GM15510 (cell line): ENCODE measurements around the gene TPI1.

Source experiments
- POLR2A ChIP-seq: IDR thresholded peaks from 3 replicates; pipeline ENCODE4 v1.6.1; 2011; ENCODE audit warnings: borderline replicate concordance; ENCODE audit not compliant: insufficient read length; ENCODE audit errors: extremely low read depth

Gene TPI1

DNA sequence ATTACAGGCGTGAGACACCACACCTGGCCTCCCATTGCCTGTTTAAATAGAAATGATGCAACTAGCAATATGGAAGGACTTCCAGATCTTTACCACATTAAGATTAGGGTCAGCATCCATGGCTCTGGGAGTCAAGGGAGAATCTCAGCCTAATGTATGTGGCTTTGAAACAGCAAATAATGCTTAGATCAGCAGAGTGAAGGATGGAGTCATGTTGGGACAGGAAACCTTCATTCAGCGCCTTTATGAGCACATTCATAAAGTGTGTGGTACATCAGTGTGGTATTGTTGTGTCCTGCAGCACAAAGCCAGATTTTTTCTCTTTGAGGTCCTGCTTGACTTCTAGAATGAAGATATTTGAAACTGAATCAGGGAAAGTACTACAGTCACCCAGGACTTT lies 21.0 kb downstream of the TPI1 start:
- TF ChIP-seq POLR2A = no peak

DNA sequence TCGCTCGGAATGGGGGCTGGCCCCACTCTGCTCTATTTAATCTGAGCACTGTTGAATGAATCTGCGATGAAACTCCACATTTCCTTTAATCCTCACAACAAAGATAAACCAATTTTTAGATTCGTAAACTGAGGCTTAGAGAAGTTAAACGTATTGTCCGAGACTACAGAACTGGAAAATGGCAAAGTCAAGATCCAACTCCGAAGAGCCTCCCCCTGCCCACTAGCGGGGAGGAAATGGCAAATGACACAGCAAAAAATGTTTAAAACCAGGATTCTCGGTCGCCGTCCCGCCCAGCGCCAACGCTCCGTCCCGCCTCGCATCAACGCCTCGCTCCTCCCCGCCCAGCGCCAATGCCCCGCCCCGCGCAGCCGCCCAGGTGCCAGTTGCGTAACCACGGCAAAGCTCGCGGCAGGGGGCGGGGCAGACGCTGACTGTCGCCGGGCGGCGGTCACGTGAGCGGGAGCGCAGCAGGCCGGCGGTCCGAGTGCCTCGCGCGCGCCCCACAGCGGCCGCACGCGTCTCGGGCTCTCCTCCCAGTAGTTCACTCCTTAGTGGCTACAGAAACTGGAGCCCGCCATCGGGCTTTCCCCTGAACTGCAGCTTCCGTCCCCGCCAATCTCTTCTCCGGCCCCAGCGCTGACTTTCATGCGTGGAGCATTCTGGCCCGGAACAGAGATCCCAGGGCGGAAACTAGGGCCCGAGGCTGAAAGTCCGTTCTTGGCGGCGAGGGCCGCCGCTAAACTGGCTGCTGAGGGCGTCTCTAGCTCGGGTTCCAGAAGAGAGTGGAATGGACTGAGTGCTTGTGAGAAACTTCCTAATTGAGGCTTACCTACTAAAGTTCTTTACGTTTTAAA lies 23.7 kb downstream of the TPI1 start:
- peak; percentile 80 for TF ChIP-seq POLR2A

DNA sequence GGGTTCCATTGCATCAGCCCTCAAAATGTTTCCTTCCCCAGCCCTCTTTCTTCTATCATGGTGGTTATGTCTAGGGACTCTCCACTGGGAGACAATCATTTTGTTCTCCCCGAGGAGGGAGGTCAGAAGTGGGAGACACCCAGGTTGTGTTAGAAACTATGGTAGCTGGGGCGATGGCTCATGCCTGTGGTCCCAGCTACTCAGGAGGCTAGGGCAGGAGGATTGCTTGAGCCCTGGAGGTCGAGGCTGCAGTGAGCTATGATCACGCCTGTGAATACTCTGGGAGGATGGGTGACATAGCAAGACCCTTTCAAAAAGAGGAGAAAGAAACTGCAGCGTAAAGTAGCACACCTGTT lies 24.3 kb downstream of the TPI1 start:
- no peak for TF ChIP-seq POLR2A

DNA sequence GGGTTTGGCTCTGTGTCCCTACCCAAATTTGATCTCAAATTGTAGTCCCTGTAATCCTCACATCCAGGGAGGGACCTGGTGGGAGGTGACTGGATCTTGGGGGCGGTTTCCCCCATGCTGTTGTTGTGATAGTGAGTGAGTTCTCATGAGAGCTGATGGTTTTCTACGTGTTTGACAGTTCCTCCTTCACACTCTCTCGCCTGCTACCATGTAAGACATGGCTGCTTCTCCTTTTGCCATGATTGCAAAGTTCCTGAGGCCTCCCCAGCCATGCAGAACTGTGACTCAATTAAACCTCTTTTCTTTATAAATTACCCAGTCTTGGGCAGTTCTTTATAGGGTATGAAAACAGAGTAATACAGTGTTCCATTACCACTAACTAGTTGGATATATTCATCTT lies 27.0 kb downstream of the TPI1 start:
- TF ChIP-seq POLR2A = no peak

DNA sequence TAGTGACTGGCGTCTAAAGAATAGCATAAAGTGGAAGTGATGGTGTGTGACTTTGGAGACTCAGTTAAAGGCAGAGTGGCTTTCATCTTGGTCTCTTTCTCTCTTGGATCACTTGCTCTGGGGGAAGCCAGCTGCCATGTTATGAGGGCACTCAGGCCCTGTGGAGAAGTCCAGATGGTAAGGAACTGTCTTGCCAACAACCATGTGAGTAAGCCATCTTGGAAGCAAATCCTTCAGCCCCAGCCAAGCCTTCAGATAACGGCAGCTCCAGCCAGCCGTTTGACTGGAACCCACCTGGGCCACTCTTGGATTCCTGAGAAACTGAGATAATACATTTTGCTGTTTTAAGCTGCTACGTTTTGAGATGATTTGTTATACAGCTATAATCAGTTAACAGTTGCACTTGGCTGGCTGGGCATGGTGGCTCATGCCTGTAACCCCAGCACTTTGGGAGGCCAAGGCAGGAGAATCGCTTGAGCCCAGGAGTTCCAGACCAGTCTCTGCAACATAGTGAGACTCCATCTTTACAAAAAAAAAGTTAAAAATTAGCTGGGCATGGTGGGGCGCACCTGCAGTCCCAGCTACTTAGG lies 29.6 kb downstream of the TPI1 start:
- TF ChIP-seq POLR2A = no peak

DNA sequence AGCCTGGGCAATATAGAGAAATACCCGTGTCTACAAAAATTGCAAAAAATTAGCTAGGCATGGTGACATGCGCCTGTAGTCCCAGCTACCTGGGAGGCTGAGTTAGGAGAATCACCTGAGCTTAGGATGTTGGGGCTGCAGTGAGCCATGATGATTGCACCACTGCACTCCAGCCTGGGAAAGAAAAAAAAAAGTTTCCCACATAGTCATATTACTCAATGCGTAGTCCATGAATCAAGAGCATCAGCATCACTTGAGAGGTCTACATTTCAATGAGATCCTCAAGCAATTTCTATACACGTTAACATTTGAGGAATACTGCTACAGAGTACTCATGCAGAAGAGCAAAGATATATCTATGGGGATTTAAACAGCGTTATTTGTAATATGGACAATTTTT lies 32.1 kb downstream of the TPI1 start:
- TF ChIP-seq POLR2A = no peak

DNA sequence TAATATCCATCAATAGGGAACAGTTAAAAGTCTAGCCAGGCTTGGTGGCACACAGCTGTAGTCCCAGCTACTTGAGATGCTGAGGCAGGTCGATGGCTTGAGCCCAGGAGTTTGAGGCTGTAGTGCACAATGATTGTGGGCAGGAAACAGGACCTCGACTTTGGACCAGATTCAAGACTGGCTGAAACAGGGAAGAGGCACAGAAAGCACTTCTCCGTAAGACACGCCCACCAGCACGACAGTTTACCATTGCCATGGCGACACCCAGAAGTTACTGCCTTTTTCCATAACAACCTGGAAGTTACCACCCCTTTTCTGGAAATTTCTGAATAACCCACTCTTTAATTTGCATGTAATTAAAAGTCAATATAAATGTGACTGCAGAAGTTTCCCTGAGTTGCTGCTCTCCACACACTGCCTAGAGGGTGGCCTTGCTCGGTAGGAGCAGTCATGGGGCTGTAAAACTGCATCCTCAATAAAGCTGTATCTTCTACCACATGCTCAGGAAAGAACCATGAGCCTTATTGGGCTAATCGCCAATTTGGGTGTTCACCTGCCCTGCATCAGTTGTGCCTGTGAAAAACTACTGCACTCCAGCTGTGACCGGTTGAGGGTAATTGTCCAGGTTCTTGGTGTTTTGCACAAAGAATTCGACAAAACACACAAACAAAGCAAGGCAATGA lies 32.6 kb downstream of the TPI1 start:
- no peak for TF ChIP-seq POLR2A

DNA sequence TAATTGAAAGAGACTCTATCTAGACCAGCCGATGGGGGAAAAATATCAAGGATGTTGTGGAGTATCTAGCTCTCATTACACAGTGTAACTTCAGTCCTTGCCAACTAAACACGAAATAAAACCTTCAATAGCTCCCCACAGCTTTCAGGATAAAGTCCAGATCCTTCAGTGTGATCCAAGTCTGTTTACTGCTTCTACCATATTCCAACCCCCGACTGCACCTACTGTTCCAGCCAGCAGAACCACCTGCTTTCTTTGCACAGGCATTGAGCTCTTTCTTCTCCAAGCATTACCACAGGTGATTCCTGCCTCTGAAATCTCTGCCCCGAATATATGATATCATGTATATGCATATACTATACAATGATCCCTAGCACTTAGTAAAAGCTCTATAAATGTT lies 35.1 kb downstream of the TPI1 start:
- no peak for TF ChIP-seq POLR2A

DNA sequence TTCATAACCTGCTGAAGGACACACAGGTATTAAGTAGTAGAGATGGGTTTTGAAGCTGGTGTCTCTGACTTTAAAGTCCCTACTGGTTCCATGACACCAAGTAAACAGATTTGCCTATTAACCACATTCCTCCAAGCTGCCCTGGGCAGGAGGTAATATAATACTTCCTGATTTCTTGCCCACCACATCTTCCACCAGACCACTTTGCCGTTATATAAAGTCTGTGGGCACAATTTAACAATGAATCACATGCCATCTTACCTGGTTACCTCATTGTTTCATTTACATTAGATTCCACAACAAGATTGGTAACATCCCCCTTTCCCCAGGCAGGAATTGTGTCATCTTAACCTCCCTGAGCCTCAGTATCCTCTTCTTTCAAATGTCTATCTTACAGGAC lies 36.4 kb downstream of the TPI1 start:
- no peak for TF ChIP-seq POLR2A

DNA sequence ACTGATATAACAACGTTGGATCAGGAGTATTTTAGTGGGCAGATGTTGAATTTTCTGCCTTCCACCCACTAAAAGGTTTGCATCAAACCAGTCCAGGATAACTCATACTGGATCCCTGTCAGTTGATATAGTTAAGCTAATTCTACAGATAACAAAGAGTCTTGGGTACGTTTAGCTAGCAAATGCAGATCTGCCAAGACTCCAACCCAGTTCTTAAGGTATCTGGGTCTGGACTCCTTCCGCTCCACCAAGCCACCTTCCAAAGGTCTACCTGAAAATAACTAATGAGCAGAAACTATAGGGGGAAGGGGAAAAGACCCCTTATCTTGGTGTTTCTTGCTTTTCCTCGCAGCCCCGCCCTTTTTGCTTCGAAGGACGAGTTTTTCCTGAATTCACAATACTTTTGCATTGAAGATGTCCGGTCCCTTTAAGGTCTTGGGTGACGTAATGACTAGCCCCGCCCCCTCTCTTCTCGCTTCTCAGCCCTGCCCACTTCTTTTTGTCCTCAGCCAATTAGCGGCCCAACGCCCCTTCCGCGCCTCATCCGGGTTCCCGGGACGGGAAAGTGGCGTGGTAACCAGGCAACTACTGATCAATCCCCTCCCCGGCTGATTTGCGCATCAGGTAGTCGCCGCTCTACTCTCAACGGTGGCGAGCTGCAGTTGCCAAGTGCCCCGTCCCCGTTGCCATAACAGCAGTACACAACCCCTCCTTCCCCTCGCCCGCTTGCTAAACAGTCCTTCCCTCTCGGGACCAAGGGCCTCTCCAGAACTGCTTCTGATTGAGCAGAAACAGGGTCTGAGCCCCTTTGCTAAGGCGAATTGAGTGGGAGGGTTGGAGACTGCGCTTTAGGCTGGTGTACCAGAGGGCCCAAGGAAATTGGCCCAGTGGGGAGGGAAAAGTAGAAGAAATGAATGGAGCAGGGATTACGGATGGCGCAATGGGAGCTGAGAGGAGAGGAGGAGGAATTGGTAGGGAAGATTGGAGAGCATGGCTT lies 37.2 kb downstream of the TPI1 start, which contains the start of gene LRRC23:
Gene LRRC23 (plus strand): TSS at position 543 of the 997 bp plus-strand sequence. CDS start 812 bp downstream, outside the sequence.
- peak; percentile 50 for TF ChIP-seq POLR2A

DNA sequence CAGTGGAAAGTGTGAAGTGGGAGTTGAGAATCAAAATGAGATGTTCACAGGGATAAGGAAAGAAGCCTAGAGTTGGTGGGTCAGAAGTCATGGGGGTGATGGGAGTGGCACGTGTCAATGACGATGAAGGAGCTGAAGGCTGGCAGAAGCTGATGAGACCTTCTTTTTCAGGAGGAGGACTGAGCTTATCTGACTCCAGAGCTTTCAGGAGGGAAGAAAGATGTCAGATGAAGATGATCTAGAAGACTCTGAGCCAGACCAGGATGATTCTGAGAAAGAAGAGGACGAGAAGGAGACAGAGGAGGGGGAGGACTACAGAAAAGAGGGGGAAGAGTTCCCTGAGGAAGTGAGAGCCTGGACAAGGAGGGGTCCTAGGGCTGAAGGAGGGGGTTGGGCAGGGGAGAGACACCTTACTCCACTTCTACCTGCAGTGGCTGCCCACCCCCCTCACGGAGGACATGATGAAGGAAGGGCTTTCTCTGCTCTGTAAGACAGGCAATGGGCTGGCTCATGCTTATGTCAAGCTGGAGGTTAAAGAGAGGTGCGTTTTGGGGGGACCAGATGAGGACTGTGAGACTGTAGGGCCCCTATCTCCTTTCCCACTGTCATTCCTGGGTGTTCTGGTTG lies 38.2 kb downstream of the TPI1 start:
- TF ChIP-seq POLR2A = no peak

DNA sequence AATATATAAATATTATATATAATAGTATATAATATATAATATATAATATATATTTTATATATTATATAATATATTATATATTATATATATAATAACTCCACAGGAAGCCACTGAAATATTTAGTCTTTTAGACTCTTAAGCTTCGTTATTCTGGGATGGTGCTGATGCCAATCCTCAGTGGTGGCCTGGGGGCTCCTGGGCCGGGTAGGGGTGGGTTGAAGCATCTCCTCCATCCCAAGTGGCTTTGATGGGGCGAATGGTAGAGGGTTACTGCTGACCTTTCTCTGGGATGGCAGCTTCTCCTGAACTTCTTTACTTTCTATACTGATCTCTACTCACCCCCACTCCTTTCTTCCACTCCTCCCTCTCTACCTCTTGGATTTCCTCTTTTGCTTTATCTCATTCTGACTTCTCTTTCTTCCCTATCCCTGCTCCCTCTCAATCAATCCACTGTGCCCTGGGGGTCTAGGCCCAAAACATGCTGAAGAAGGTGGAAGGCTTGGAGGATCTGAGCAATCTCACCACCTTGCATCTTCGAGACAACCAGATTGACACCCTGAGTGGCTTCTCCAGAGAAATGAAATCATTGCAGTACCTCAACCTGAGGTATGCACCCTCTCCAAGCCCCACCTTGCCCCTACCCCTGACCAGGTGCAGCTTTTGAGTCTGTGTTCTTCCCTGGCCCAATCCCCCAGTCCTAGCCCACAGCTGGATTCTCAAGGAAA lies 42.3 kb downstream of the TPI1 start:
- no peak for TF ChIP-seq POLR2A

DNA sequence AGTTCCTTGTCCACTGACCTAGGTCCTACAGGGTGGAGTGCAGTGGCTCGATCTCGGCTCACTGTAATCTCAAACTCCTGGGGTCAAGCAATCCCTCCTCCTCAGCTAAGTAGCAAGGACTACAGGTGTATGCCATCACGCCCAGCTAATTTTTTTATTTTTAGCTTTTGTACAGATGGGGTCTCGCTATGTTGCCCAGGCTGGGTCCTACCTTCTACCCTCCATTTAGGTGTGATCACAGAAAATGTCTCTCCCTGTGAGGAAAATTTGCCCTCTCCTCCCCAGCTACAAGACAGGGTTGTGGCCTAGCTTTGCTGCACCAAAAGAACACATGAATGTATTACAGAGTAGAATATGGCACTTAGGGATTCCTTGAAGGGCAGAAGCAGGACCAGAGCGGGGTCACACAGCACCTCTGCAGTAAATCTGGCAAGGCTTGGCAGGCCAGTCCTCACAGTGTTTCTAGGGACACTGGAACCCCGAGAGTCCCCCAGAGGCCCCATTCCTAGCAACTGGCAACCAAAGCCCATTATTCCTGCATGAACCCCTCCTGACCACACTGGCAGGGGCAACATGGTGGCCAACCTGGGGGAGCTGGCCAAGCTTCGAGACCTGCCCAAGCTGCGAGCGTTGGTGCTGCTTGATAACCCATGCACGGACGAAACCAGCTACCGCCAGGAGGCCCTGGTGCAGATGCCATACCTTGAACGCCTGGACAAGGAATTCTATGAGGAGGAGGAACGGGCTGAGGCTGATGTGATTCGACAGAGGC lies 45.0 kb downstream of the TPI1 start:
- no peak for TF ChIP-seq POLR2A
